ENCODE measurements around the gene BIRC7.

BIRC7 gene

DNA sequence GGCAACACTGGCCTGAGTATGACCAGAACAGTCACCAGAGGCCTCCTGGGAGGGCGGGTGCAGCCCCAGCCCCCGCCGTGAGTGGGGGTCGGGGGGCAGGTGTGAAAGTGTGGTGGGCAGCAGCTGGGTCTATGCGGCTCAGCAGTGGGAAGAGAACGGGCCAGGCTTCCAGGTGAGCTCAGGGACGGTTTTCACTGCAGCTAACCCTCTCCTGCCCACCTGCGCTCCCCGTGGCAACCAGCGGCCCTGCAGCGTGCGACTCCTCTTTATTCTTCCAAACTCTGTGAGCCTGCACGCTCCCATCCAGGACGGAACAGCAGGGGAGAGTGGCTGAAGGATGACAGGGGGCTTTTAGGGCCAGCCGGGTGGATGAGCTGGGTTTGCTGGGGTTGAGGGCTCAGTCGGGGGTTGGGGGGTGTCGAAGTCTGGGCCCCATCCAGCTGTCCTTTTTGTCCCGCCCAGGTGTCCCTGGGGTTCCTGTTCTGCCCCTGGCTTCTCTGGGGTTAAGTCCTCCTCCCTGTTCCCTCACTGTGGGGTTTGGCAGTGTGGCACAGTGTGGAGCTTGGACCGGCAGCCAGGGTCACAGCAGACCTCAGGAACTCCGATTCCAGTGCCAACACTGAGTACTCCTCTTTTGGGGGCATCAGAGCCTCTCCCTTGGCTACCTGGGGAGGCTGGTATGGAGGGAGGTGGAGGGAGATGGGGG lies 859 bp upstream of the BIRC7 start:
- H3K27ac ChIP-seq = no peak overlapping the region
- no peak for TF ChIP-seq ZFX (IDR thresholded peaks at IDR 0.05)
- TF ChIP-seq, protein P1, sequence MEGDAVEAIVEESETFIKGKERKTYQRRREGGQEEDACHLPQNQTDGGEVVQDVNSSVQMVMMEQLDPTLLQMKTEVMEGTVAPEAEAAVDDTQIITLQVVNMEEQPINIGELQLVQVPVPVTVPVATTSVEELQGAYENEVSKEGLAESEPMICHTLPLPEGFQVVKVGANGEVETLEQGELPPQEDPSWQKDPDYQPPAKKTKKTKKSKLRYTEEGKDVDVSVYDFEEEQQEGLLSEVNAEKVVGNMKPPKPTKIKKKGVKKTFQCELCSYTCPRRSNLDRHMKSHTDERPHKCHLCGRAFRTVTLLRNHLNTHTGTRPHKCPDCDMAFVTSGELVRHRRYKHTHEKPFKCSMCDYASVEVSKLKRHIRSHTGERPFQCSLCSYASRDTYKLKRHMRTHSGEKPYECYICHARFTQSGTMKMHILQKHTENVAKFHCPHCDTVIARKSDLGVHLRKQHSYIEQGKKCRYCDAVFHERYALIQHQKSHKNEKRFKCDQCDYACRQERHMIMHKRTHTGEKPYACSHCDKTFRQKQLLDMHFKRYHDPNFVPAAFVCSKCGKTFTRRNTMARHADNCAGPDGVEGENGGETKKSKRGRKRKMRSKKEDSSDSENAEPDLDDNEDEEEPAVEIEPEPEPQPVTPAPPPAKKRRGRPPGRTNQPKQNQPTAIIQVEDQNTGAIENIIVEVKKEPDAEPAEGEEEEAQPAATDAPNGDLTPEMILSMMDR (conservative IDR thresholded peaks at IDR 0.05) = no peak; the same call in 1 of the 2 replicates

DNA sequence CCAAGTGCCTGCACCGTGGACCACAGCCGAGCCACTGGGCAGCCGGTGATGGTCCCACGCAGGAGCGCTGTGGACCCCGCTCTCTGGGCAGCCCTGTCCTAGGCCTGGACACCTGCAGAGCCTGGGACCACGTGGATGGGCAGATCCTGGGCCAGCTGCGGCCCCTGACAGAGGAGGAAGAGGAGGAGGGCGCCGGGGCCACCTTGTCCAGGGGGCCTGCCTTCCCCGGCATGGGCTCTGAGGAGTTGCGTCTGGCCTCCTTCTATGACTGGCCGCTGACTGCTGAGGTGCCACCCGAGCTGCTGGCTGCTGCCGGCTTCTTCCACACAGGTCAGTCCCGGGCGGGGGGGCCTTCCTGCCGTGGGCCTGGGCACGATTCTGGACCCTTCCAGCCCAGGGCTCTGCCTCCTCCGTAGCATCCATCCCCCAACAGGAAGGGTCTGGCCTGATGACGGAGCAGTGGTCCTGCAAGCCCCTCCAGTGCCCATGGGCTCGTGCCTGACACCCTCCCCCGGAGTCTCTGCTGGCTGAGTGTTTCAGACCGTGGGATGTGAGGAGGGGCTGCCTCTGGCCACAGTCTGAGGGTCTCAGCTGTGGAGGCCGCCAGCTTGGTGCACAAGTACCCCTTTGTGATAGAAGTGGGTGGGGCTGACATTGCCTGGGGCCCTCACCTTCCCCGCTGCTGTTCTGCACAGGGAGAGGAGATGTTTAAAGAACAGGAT lies 572 bp downstream of the BIRC7 start:
- TF ChIP-seq, protein P1 (conservative IDR thresholded peaks at IDR 0.05) = no peak
- no peak for TF ChIP-seq ZFX (IDR thresholded peaks at IDR 0.05)
- H3K27ac ChIP-seq = no peak overlapping the region

DNA sequence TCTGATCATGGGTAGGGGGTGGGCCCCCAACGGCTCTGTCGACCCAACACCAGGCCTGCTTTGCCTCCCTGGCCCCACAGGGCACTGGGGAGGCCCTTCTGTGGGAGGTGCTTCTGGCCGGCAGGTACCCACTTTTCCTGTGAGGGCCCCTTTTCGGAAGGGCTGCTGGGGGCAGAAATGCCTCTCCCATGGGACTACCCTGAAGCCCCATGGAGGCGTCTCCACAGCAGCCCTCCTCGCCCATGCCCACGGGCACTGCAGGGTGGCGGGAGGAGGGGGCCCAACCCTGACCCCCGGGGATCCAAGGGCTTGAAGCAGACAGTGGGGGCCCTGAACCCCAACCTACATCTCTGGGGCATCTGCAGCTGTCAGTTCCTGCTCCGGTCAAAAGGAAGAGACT lies 2.3 kb downstream of the BIRC7 start:
- TF ChIP-seq, protein P1 (conservative IDR thresholded peaks at IDR 0.05) = no peak
- TF ChIP-seq ZFX (IDR thresholded peaks at IDR 0.05) = no peak
- H3K27ac ChIP-seq = no peak overlapping the region

DNA sequence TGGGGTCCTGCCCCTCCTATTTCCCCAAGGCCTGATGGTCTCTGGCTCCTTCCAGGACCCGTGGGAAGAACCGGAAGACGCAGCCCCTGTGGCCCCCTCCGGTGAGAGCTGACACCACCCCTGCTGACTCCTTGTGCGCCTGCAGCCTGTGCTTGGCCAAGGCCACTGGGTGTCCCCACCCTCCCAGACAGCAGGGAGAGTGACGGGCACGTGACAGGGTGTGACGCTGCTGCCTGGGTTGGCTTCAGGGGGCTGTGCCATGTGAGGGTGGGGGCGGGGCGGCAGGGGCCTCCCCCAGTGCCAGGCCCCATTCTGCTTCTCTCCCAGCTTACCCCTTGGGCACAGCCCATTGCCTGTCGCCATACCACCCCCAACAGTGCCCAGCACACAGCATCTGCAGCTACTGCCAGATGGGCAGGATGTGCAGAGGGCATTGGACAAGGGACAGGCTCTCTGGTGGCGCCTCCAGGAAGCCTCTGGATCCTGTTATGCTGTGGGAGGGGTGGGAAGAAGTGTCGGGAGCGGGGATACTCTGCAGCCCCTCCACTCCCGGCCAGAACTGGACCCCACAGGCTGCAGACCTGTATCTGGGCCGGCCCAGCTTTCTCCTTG lies 2.9 kb downstream of the BIRC7 start:
- no peak overlapping the region for H3K27ac ChIP-seq
- TF ChIP-seq ZFX (IDR thresholded peaks at IDR 0.05) = no peak
- TF ChIP-seq, protein P1 (conservative IDR thresholded peaks at IDR 0.05) = no peak

DNA sequence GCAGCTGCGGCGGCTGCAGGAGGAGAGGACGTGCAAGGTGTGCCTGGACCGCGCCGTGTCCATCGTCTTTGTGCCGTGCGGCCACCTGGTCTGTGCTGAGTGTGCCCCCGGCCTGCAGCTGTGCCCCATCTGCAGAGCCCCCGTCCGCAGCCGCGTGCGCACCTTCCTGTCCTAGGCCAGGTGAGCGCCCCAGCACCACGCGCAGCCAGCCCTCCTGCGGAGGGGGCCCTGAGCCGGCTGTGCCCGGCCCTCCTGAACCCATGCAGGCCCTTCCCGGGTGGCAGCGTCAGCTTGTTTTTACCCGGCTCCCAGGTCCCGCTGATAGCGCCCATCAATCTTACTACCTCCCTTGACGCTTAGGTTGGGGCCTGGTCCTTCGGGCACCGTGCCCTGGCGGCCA lies 3.7 kb downstream of the BIRC7 start:
- no peak overlapping the region for H3K27ac ChIP-seq
- TF ChIP-seq, protein P1 (conservative IDR thresholded peaks at IDR 0.05) = no peak
- TF ChIP-seq ZFX (IDR thresholded peaks at IDR 0.05) = no peak

DNA sequence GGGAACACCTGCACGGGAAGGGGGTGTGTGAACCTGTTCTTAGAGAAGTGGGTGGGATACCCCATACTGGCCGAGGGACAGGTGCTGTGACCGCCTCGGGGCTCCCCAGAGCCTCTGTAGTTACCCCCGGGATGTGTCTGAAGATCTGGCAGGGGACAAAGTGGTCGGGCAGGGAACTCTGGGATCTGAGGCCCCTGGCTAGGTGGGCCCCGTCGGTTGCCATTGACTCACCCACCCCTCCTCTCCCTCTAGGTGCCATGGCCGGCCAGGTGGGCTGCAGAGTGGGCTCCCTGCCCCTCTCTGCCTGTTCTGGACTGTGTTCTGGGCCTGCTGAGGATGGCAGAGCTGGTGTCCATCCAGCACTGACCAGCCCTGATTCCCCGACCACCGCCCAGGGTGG lies 4.3 kb downstream of the BIRC7 start:
- no peak overlapping the region for H3K27ac ChIP-seq
- TF ChIP-seq, protein P1 (conservative IDR thresholded peaks at IDR 0.05) = no peak
- TF ChIP-seq ZFX (IDR thresholded peaks at IDR 0.05) = no peak

DNA sequence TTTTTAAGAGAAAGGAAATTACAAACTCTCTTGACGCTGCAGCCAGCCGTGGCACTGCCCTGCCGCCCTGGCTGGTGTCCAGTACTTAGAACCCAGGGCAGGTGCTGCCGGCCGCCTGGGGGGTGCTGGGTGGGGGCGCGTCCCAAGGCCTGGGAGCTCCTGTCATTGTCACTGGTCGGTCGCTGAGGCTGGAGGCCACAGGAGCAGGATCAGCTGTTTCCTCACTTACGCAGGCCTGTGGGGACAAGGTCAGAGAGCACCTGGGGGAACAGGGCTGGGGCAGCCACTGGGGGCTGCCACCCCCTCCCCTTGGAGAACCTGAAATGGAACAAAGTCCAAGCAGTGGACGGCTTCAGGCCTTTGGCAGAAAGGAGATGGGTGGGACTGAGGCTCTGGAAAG lies 5.6 kb downstream of the BIRC7 start:
- no peak overlapping the region for H3K27ac ChIP-seq
- no peak for TF ChIP-seq ZFX (IDR thresholded peaks at IDR 0.05)
- TF ChIP-seq, protein P1 (conservative IDR thresholded peaks at IDR 0.05) = no peak
